WTC11 (cell line): ENCODE results near the gene STARD8.

Experiments used
- ATF1 ChIP-seq: sonication (generic); formaldehyde crosslinking; IDR thresholded peaks from 2 replicates; pipeline ENCODE4 v1.8.1; 2023; ENCODE audit warnings: mild to moderate bottlenecking, moderate library complexity, missing genetic modification reagents
- CDX4 ChIP-seq: fragments of 250-450 bp; sonication (Bioruptor Pico); IDR thresholded peaks from 2 replicates; pipeline ENCODE4 v1.9.0; 2021; ENCODE audit warnings: moderate library complexity, mild to moderate bottlenecking, inconsistent platforms, borderline replicate concordance
- JUN ChIP-seq: sonication (generic); formaldehyde crosslinking; IDR thresholded peaks from 2 replicates; pipeline ENCODE4 v1.8.0; 2023; ENCODE audit warnings: mild to moderate bottlenecking, missing genetic modification reagents
- NR2C2 ChIP-seq: sonication (generic); formaldehyde crosslinking; IDR thresholded peaks from 2 replicates; pipeline ENCODE4 v1.8.0; 2022; ENCODE audit warnings: mild to moderate bottlenecking, missing genetic modification reagents
- SMAD3 ChIP-seq: sonication (generic); formaldehyde crosslinking; IDR thresholded peaks from 2 replicates; pipeline ENCODE4 v1.8.0; 2022; ENCODE audit warnings: missing genetic modification reagents, mild to moderate bottlenecking, borderline replicate concordance
- TF ChIP-seq, protein P1 (sequence below): fragments of 200-600 bp; IDR thresholded peaks from 2 replicates; pipeline ENCODE4 v1.8.0; 2022; ENCODE audit warnings: antibody characterized with exemption
- TF ChIP-seq, protein P2 (sequence below): sonication (generic); formaldehyde crosslinking; IDR thresholded peaks from 2 replicates; pipeline ENCODE4 v1.8.0; 2023; ENCODE audit warnings: mild to moderate bottlenecking, missing genetic modification reagents
- TF ChIP-seq, protein P3 (sequence below): sonication (generic); formaldehyde crosslinking; IDR thresholded peaks from 2 replicates; pipeline ENCODE4 v1.8.1; 2022; ENCODE audit warnings: mild to moderate bottlenecking, missing genetic modification reagents, moderate library complexity, borderline replicate concordance
- TF ChIP-seq, protein P4 (sequence below): sonication (generic); formaldehyde crosslinking; IDR thresholded peaks from 2 replicates; pipeline ENCODE4 v1.8.1; 2023; ENCODE audit warnings: mild to moderate bottlenecking, missing genetic modification reagents

DNA sequence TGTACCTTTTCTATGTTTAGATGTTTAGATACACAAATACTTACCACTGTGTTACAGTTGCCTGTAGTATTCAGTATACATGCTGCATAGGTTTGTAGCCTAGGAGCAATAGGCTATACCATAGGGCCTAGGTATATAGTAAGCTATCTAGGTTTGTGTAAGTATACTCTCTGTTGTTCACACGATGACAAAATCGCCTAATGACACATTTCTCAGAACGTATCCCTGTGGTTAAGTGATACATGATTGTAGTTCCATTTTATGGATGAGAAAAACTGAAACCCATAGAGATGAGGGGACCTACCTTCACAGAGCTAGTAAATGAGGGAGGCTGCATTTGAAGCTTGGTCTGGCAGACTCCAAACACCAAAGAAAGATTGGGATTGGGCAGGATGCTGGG is 102.0 kb downstream of the STARD8 start:
- TF ChIP-seq JUN (CRISPR knock-in tag) (no peak), SMAD3 (CRISPR knock-in tag) (no peak), ATF1 (no peak), CDX4 (no peak), NR2C2 (no peak)
- TF ChIP-seq, protein P1, sequence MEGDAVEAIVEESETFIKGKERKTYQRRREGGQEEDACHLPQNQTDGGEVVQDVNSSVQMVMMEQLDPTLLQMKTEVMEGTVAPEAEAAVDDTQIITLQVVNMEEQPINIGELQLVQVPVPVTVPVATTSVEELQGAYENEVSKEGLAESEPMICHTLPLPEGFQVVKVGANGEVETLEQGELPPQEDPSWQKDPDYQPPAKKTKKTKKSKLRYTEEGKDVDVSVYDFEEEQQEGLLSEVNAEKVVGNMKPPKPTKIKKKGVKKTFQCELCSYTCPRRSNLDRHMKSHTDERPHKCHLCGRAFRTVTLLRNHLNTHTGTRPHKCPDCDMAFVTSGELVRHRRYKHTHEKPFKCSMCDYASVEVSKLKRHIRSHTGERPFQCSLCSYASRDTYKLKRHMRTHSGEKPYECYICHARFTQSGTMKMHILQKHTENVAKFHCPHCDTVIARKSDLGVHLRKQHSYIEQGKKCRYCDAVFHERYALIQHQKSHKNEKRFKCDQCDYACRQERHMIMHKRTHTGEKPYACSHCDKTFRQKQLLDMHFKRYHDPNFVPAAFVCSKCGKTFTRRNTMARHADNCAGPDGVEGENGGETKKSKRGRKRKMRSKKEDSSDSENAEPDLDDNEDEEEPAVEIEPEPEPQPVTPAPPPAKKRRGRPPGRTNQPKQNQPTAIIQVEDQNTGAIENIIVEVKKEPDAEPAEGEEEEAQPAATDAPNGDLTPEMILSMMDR = no peak
- TF ChIP-seq, protein P2, sequence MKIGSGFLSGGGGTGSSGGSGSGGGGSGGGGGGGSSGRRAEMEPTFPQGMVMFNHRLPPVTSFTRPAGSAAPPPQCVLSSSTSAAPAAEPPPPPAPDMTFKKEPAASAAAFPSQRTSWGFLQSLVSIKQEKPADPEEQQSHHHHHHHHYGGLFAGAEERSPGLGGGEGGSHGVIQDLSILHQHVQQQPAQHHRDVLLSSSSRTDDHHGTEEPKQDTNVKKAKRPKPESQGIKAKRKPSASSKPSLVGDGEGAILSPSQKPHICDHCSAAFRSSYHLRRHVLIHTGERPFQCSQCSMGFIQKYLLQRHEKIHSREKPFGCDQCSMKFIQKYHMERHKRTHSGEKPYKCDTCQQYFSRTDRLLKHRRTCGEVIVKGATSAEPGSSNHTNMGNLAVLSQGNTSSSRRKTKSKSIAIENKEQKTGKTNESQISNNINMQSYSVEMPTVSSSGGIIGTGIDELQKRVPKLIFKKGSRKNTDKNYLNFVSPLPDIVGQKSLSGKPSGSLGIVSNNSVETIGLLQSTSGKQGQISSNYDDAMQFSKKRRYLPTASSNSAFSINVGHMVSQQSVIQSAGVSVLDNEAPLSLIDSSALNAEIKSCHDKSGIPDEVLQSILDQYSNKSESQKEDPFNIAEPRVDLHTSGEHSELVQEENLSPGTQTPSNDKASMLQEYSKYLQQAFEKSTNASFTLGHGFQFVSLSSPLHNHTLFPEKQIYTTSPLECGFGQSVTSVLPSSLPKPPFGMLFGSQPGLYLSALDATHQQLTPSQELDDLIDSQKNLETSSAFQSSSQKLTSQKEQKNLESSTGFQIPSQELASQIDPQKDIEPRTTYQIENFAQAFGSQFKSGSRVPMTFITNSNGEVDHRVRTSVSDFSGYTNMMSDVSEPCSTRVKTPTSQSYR = no peak
- TF ChIP-seq, protein P3, sequence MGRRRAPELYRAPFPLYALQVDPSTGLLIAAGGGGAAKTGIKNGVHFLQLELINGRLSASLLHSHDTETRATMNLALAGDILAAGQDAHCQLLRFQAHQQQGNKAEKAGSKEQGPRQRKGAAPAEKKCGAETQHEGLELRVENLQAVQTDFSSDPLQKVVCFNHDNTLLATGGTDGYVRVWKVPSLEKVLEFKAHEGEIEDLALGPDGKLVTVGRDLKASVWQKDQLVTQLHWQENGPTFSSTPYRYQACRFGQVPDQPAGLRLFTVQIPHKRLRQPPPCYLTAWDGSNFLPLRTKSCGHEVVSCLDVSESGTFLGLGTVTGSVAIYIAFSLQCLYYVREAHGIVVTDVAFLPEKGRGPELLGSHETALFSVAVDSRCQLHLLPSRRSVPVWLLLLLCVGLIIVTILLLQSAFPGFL (CRISPR knock-in tag) = no peak
- TF ChIP-seq, protein P4, sequence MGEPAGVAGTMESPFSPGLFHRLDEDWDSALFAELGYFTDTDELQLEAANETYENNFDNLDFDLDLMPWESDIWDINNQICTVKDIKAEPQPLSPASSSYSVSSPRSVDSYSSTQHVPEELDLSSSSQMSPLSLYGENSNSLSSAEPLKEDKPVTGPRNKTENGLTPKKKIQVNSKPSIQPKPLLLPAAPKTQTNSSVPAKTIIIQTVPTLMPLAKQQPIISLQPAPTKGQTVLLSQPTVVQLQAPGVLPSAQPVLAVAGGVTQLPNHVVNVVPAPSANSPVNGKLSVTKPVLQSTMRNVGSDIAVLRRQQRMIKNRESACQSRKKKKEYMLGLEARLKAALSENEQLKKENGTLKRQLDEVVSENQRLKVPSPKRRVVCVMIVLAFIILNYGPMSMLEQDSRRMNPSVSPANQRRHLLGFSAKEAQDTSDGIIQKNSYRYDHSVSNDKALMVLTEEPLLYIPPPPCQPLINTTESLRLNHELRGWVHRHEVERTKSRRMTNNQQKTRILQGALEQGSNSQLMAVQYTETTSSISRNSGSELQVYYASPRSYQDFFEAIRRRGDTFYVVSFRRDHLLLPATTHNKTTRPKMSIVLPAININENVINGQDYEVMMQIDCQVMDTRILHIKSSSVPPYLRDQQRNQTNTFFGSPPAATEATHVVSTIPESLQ (CRISPR knock-in tag) = no peak
